Measurements from ENCODE around the gene KRTAP5-9.
"Not testable (repeated sequence)": the region's sequence is repeated elsewhere in the genome, so short reads cannot be mapped to it uniquely, and the experiment has no call there.

The KRTAP5-9 gene

DNA sequence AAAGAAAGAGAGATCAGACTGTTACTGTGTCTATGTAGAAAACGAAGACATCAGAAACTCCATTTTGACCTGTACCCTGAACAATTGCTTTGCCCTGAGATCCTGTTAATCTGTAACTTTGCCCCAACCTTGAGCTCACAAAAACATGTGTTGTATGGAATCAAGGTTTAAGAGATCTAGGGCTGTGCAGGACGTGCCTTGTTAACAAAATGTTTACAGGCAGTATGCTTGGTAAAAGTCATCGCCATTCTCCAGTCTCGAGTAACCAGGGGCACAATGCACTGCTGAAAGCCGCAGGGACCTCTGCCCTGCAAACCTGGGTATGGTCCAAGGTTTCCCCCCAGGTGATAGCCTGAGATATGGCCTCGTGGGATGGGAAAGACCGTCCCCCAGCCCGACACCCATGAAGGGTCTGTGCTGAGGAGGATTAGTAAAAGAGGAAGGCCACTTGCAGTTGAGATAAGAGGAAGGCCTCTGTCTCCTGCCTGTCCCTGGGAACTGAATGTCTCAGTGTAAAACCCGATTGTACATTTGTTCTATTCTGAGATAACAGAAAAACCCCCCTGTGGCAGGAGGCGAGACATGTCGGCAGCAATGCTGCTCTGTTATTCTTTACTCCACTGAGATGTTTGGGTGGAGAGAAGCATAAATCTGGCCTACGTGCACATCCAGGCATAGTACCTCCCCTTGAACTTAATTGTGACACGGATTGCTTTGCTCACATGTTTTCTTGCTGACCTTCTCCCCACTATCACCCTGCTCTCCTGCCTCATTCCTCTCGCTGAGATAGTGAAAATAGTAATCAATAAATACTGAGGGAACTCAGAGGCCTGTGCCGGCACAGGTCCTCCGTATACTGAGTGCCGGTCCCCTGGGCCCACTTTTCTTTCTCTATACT, 13.3 kb upstream of the KRTAP5-9 start:
- DNase-seq (ENCODE audit: low spot score) = not testable (repeated sequence)

DNA sequence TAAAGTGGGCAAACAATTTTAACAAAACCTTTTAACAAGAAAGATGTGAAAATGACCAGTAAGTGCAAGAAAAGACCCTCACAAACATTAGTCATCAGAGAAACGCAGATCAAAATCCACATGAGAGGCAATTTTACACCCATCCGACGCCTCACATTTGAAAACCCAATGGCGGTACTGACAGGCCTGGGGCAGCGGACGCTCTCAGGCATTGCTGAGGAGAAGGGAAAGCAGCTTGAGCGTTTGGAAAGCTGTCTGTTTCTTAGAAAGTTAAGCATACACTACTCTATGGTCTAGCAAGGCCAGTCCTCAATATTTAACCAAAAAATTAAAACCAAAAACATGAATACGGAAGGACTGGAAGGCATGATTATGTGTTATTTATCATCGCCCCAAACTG, 12.4 kb upstream of the KRTAP5-9 start:
- DNase-seq (ENCODE audit: low spot score) = no peak

DNA sequence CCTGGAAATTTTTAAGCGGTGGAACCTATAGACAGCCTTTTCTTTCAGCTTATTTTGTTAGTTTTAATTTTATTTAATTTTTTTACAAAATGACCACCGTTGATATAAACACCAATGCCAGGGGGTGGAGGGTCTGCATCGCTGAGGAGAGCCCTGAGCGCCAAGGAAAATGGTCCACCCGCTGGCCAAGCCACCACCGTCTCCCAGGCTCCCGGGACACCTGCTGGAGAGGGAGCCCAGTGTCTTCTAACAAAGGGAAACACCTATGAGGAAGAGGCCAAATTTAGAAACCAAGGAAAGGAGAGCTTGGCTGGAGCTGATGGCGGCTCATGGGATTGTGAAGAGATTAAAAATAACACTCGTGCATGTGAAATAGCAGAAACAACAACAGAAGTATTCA, 10.7 kb upstream of the KRTAP5-9 start:
- no peak for DNase-seq (ENCODE audit: low spot score)

- DNase-seq (ENCODE audit: low spot score) = not testable (repeated sequence)
These were observed 10.1 kb upstream of the KRTAP5-9 start, which contains the start of gene KRTAP5-8 for GRCh38 chr11:71537977-71538665. KRTAP5-8 (plus strand) TSS chr11:71538025; CDS start chr11:71538056, 31 bp downstream.

DNA sequence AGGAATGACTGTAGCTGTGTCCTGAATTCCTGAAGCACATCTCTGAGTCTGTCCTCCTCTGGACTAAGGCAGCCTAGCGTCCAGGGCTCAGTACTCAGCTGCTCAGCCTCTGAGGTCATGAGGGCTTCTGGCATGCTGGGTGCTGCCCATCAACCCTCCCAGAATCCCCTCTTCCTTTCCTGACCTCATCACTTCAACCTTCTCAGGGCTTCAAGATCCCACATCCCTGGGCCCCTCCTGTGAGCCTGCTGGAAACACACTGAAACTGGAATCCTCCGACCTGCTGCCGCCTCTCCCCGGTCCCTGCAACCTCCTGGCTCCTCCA, 9.6 kb upstream of the KRTAP5-9 start:
- DNase-seq (ENCODE audit: low spot score) = no peak

DNA sequence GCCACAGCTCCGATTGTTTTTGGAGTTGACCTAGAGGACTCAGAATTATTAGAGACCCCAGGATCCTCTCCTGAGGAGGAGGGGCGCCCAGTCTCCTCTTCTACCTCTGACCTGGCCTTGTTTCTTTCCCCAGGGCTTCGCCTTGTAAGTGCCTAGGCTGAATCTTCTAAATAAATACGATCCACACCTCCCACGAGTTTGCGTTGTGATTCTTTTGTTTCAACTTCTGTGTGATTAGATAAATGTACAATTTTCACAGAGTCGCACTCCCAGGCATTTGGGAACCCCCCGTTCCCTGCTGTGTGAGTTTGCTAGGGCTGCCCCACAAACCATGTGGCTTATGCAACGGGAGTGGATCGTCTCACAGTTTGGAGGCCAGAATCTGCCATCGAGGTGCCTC, 9.2 kb upstream of the KRTAP5-9 start:
- DNase-seq (ENCODE audit: low spot score) = no peak

- not testable (repeated sequence) for DNase-seq (ENCODE audit: low spot score)
These were observed 8.2 kb upstream of the KRTAP5-9 start for GRCh38 chr11:71539971-71540370.

DNA sequence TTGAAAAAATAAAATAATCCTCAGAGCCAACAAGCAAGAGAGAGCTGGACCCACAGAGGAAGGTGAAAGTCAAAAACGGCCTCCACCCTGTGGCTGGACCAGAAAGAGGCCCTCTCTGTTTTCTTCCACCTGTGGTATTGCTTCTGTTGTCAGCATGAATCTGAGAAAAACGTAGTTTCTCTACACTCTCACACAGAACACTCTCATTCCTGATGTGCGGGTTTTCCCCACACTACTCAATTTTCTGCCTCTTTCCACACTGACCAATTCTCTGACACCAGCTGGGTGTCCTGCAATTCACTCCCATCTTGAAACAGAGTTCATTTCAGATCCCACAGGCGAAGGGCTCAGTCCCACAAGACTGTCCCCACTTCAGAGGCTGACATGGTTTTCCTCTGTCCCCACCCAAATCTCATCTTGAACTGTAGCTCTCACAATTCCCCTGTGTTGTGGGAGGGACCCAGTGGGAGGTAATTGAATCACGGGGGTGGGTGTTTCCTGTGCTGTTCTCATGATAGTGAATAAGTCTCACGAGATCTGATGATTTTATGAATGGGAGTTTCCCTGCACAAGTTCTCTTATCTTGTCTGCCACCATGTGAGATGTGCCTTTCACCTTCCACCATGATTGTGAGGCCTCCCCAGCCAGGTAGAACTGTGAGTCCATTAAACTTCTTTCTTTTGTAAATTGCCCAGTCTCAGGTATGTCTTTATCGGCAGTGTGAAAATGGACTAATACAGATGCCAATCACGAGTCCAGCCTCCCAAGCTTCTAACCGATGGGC, 7.5 kb upstream of the KRTAP5-9 start:
- DNase-seq (ENCODE audit: low spot score) = not testable (repeated sequence)

DNA sequence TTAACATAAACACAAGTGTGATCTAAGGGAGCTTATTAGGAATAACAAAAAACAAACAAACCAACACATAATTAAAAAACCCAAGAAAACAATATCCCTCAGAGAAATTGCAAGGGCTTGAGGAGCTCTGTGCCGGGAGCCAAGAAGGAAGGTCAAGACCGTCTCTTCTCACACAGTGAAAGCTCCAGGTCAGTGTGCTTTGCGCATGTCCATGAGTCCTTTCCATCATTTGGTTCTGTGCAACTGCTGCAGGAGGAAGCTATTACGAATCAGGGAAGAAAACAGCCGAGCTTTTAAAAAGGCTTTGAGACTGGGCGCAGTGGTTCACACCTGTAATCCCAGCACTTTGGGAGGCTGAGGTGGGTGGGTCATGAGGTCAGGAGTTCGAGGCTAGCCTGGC, 5.8 kb upstream of the KRTAP5-9 start:
- DNase-seq (ENCODE audit: low spot score) = no peak

- DNase-seq (ENCODE audit: low spot score) = no peak
These were observed 5.1 kb upstream of the KRTAP5-9 start for GRCh38 chr11:71542879-71543777.

DNA sequence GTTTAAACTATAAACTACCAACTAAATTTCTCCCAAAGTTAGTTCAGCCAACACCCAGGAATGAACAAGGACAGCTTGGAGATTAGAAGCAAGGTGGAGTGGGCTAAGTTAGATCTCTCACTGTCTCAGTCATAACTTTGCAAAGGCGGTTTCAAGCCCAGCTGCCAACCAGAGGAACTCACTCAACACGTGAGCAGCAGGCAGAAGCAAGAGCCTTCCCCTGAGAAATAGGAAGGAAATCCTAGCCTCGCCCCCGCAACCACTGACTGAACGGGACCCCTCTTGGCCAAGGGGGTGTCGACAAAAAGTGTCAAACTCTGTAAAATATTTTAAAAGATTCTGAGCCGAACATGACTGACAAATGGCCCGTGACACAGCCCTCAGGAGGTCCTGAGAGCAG, 4.4 kb upstream of the KRTAP5-9 start:
- DNase-seq (ENCODE audit: low spot score) = no peak

DNA sequence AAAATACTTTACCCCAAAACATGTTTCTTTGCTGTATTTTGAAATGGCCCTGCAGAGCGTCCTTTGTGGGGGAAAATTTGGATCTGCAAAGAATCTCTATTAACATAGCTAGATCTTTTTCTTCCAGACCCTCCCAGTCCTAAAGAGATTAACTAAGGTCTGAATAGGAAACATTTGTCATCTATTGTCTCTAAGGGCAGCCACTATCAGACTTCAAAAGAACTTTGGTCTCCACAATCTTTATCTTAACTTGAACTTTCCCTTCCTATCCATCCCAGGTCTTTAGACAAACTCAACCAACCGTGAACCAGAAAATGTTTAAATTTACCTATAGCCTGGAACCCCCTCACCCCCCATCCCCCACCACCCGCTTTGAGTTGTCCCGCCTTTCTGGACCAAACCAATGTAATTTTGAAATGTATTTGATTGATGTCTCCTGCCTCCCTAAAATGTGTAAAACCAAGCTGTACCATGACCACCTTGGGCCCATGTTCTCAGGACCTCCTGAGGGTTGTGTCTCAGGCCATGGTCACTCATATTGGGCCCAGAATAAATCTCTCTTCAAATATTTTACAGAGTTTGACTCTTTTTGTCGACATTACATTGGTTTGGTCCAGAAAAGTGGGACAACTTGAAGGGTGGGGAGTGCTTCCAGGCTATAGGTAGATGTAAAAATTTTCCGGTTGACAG, 3.5 kb upstream of the KRTAP5-9 start:
- DNase-seq (ENCODE audit: low spot score) = no peak

DNA sequence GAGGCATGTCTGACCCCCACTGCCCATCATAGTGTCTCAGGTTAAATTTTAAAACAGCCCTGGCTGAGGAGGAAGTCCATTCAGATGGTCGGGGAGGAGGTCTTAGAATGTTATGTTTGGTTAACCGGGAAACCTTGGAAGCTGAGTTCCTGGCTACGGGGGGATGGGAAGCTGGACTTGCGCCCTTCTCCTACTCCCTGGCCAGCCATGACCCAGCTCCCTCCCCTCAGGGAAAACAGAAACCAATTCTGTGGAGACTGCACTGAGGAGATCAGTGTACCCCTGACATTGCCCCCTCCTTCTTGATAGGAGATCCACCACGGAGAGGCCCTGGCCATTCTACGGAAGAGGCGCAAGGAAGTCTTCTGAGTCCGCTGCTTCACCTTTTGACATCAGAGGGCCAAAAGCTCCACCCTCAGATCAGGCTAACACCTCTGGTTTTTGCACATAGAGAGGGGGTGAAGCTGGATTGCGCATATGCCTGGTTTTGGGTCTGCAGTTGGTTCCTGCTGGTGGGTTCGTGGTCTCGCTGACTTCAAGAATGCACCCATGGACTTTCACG, 2.7 kb upstream of the KRTAP5-9 start:
- DNase-seq (ENCODE audit: low spot score) = no peak

GRCh38 chr11:71548716-71549151, 514 bp downstream of the KRTAP5-9 start:
- DNase-seq (ENCODE audit: low spot score) = no peak

GRCh38 chr11:71551711-71552110, 3.5 kb downstream of the KRTAP5-9 start:
- DNase-seq (ENCODE audit: low spot score) = no peak

- DNase-seq (ENCODE audit: low spot score) = no peak
These were observed 6.8 kb downstream of the KRTAP5-9 start for GRCh38 chr11:71554996-71555395.

- no peak for DNase-seq (ENCODE audit: low spot score)
These were observed 7.3 kb downstream of the KRTAP5-9 start for GRCh38 chr11:71555508-71555907.

GRCh38 chr11:71556018-71556417, 7.8 kb downstream of the KRTAP5-9 start:
- no peak for DNase-seq (ENCODE audit: low spot score)

DNA sequence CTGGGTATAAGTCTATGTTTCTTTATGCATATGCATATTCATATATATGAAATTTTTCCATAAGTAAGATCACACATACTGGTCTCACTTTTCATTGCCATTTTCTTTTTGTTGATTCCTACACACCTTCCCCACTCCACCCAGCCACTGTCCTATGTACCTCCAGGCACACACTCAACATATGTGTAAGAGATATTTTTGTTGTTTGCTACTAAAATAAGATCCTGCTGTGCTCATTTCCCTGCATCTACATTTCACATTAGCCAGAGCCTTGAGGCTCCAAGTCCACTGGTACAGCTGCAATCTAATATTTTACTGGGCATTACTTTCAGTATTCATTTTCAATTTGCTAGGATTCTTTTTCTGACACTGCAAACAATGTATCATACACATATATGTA, 9.0 kb downstream of the KRTAP5-9 start:
- DNase-seq (ENCODE audit: low spot score) = no peak

DNA sequence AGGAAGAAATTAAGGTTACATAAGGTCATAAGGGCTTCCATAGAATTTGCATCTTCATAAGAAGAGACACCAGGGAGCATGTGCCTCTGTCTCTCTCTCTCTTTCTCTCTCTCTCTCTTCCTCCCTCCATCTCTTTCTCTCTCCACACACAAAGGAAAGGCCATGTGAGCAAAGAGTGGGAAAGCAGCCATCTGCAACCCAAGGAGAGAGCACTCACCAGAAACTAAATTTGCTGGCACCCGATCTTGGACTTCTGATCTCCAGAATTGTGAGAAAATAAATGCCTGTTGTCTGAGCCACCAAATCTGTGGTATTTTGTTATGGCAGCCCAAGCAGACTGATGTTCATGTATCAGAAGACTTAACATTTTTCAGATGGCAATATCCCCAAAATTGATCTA, 10.8 kb downstream of the KRTAP5-9 start:
- DNase-seq (ENCODE audit: low spot score) = no peak

- DNase-seq (ENCODE audit: low spot score) = no peak
These were observed 13.9 kb downstream of the KRTAP5-9 start for GRCh38 chr11:71562120-71562519.

All from hematopoietic multipotent progenitor cell treated with erythropoietin and hydrocortisone succinate and interleukin-3 and kit ligand, for 15 days (in vitro differentiated cells).